Neural progenitor cell (in vitro differentiated cells): ENCODE data around the gene CAVIN2.

ENCODE experiments used
- CTCF ChIP-seq: fragments of 200-600 bp; sonication (generic); IDR thresholded peaks from 2 replicates; pipeline ENCODE4 v1.5.1; 2017; ENCODE audit warnings: antibody characterized with exemption, mild to moderate bottlenecking
- EZH2phosphoT487 ChIP-seq: fragments of 200-600 bp; sonication (generic); IDR thresholded peaks from 2 replicates; pipeline ENCODE4 v1.6.1; 2017; ENCODE audit warnings: antibody characterized with exemption

DNA sequence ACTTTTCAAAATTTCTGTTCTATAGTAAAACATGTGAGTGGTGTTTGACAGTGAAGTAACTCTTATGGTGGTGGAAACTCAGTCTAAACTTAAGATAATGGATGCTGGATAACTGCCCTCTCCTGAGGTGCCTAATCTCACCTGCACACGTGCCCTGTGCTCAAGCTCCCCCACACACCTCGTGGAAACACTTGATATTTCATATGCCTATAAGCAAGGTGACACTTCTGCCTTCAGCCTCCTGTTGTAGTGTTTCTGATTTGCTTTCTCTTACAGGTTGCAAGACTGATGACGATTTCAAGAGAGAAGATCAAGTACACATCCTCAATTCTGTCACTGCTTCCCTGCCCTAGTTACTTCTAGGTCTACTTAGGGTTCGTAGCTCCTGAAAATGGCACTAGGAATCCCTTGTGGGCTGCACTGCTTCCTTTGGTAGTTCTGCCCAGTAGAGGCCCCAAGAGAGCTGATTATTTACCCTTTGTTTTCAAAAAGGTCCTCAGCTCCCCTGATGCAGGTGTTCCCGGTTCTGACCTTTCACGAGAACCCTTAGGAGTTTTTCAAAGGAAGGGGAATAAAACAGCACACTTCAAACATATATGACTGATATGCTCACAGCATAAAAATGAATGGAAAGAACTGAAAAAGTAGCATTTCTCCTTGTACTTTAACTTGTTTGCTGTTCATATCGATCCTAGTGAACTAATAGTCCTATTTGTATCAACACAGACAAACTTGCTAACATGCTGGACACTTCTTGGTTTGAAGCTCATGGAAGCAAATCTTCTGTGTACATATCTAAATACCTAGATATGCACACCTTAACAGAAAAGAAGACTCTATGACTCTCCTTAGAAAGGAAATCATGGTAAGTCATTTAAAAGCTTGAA is 6.7 kb downstream of the CAVIN2 start:
- TF ChIP-seq CTCF (no peak), EZH2phosphoT487 (no peak)
